ENCODE results near the gene CTRB2.

Gene CTRB2

GRCh38 chr16:75203667-75204409, 3.1 kb downstream of the CTRB2 start:
- Histone ChIP-seq H3K4me1 (ENCODE audit: control insufficient read depth, insufficient read depth, low read length, unreplicated experiment) (no peaks in the 10 kb centered on the region), H3K4me3 (ENCODE audit: low read depth, low read length) (no peak overlapping the region), H3K79me2 (ENCODE audit: control insufficient read depth, insufficient read depth, low read length, unreplicated experiment) (no peaks in the 10 kb centered on the region), H2AFZ (ENCODE audit: low read length, unreplicated experiment) (no peak overlapping the region), H3K27me3 (ENCODE audit: insufficient read depth, low read length) (no peaks in the 10 kb centered on the region), H3K36me3 (ENCODE audit: insufficient read depth, low read length) (no peaks in the 10 kb centered on the region), H3K27ac (ENCODE audit: low read depth, low read length) (no peak overlapping the region)

- Histone ChIP-seq H3K27ac (ENCODE audit: low read depth, low read length) (no peak overlapping the region), H3K4me3 (ENCODE audit: low read depth, low read length) (no peak overlapping the region), H3K27me3 (ENCODE audit: insufficient read depth, low read length) (peaks cover 3% of the 10 kb centered on the region), H3K36me3 (ENCODE audit: insufficient read depth, low read length) (no peaks in the 10 kb centered on the region), H2AFZ (ENCODE audit: low read length, unreplicated experiment) (no peak overlapping the region), H3K4me1 (ENCODE audit: control insufficient read depth, insufficient read depth, low read length, unreplicated experiment) (peaks cover 4% of the 10 kb centered on the region), H3K79me2 (ENCODE audit: control insufficient read depth, insufficient read depth, low read length, unreplicated experiment) (no peaks in the 10 kb centered on the region)
Observed at GRCh38 chr16:75203096-75203495, 3.9 kb downstream of the CTRB2 start.

GRCh38 chr16:75202069-75202590, 4.8 kb downstream of the CTRB2 start:
- Histone ChIP-seq H3K4me3 (ENCODE audit: low read depth, low read length) (no peak overlapping the region), H3K27ac (ENCODE audit: low read depth, low read length) (no peak overlapping the region), H3K79me2 (ENCODE audit: control insufficient read depth, insufficient read depth, low read length, unreplicated experiment) (no peaks in the 10 kb centered on the region), H3K27me3 (ENCODE audit: insufficient read depth, low read length) (peaks cover 13% of the 10 kb centered on the region), H3K36me3 (ENCODE audit: insufficient read depth, low read length) (no peaks in the 10 kb centered on the region), H2AFZ (ENCODE audit: low read length, unreplicated experiment) (no peak overlapping the region), H3K4me1 (ENCODE audit: control insufficient read depth, insufficient read depth, low read length, unreplicated experiment) (peaks cover 6% of the 10 kb centered on the region)

GRCh38 chr16:75198135-75198600, 8.8 kb downstream of the CTRB2 start:
- Histone ChIP-seq H3K79me2 (ENCODE audit: control insufficient read depth, insufficient read depth, low read length, unreplicated experiment) (no peaks in the 10 kb centered on the region), H2AFZ (ENCODE audit: low read length, unreplicated experiment) (peak overlapping the region; percentile 43), H3K4me3 (ENCODE audit: low read depth, low read length) (peak overlapping the region; percentile 63), H3K27ac (ENCODE audit: low read depth, low read length) (no peak overlapping the region), H3K36me3 (ENCODE audit: insufficient read depth, low read length) (no peaks in the 10 kb centered on the region), H3K4me1 (ENCODE audit: control insufficient read depth, insufficient read depth, low read length, unreplicated experiment) (peaks cover 6% of the 10 kb centered on the region), H3K27me3 (ENCODE audit: insufficient read depth, low read length) (peaks cover 23% of the 10 kb centered on the region)

GRCh38 chr16:75197522-75198134, 9.3 kb downstream of the CTRB2 start:
- Histone ChIP-seq H3K79me2 (ENCODE audit: control insufficient read depth, insufficient read depth, low read length, unreplicated experiment) (no peaks in the 10 kb centered on the region), H3K4me3 (ENCODE audit: low read depth, low read length) (peak overlapping the region; percentile 63; the same call in 1 of the 2 replicates), H3K36me3 (ENCODE audit: insufficient read depth, low read length) (no peaks in the 10 kb centered on the region), H3K27ac (ENCODE audit: low read depth, low read length) (no peak overlapping the region), H3K27me3 (ENCODE audit: insufficient read depth, low read length) (peaks cover 26% of the 10 kb centered on the region), H2AFZ (ENCODE audit: low read length, unreplicated experiment) (peak overlapping the region; percentile 43), H3K4me1 (ENCODE audit: control insufficient read depth, insufficient read depth, low read length, unreplicated experiment) (peaks cover 6% of the 10 kb centered on the region)

- no peak overlapping the region for H2AFZ ChIP-seq (ENCODE audit: low read length, unreplicated experiment)
- peaks cover 26% of the 10 kb centered on the region for H3K27me3 ChIP-seq (ENCODE audit: insufficient read depth, low read length)
Observed at GRCh38 chr16:75196836-75197235, 10.1 kb downstream of the CTRB2 start.

GRCh38 chr16:75195811-75196790, 10.9 kb downstream of the CTRB2 start:
- Histone ChIP-seq H2AFZ (ENCODE audit: low read length, unreplicated experiment) (no peak overlapping the region), H3K79me2 (ENCODE audit: control insufficient read depth, insufficient read depth, low read length, unreplicated experiment) (no peaks in the 10 kb centered on the region), H3K27me3 (ENCODE audit: insufficient read depth, low read length) (peaks cover 26% of the 10 kb centered on the region)

More at GRCh38 chr16:75196836-75197235, 10.1 kb downstream of the CTRB2 start:
- Histone ChIP-seq H3K4me3 (ENCODE audit: low read depth, low read length) (no peak overlapping the region), H3K4me1 (ENCODE audit: control insufficient read depth, insufficient read depth, low read length, unreplicated experiment) (peaks cover 6% of the 10 kb centered on the region), H3K79me2 (ENCODE audit: control insufficient read depth, insufficient read depth, low read length, unreplicated experiment) (no peaks in the 10 kb centered on the region), H3K36me3 (ENCODE audit: insufficient read depth, low read length) (no peaks in the 10 kb centered on the region), H3K27ac (ENCODE audit: low read depth, low read length) (no peak overlapping the region)

GRCh38 chr16:75193730-75194444, 13.1 kb downstream of the CTRB2 start:
- no peaks in the 10 kb centered on the region for H3K79me2 ChIP-seq (ENCODE audit: control insufficient read depth, insufficient read depth, low read length, unreplicated experiment)
- H2AFZ ChIP-seq (ENCODE audit: low read length, unreplicated experiment) = no peak overlapping the region
- no peaks in the 10 kb centered on the region for H3K36me3 ChIP-seq (ENCODE audit: insufficient read depth, low read length)
- H3K27ac ChIP-seq (ENCODE audit: low read depth, low read length) = no peak overlapping the region
- H3K4me3 ChIP-seq (ENCODE audit: low read depth, low read length) = no peak overlapping the region
- peaks cover 43% of the 10 kb centered on the region for H3K27me3 ChIP-seq (ENCODE audit: insufficient read depth, low read length)
- peaks cover 6% of the 10 kb centered on the region for H3K4me1 ChIP-seq (ENCODE audit: control insufficient read depth, insufficient read depth, low read length, unreplicated experiment)

More at GRCh38 chr16:75195811-75196790, 10.9 kb downstream of the CTRB2 start:
- Histone ChIP-seq H3K4me3 (ENCODE audit: low read depth, low read length) (no peak overlapping the region), H3K36me3 (ENCODE audit: insufficient read depth, low read length) (no peaks in the 10 kb centered on the region), H3K27ac (ENCODE audit: low read depth, low read length) (no peak overlapping the region), H3K4me1 (ENCODE audit: control insufficient read depth, insufficient read depth, low read length, unreplicated experiment) (peaks cover 6% of the 10 kb centered on the region)

- H3K36me3 ChIP-seq (ENCODE audit: insufficient read depth, low read length) = no peaks in the 10 kb centered on the region
- H3K4me1 ChIP-seq (ENCODE audit: control insufficient read depth, insufficient read depth, low read length, unreplicated experiment) = peaks cover 3% of the 10 kb centered on the region
- H3K27me3 ChIP-seq (ENCODE audit: insufficient read depth, low read length) = peaks cover 42% of the 10 kb centered on the region
- H2AFZ ChIP-seq (ENCODE audit: low read length, unreplicated experiment) = no peak overlapping the region
- no peak overlapping the region for H3K27ac ChIP-seq (ENCODE audit: low read depth, low read length)
- H3K4me3 ChIP-seq (ENCODE audit: low read depth, low read length) = no peak overlapping the region
- H3K79me2 ChIP-seq (ENCODE audit: control insufficient read depth, insufficient read depth, low read length, unreplicated experiment) = no peaks in the 10 kb centered on the region
Observed at GRCh38 chr16:75193265-75193650, 13.7 kb downstream of the CTRB2 start.

Data from ACC112 (cell line).